ENCODE measurements around the gene SWI5. TPM values are rescaled to one million over a fixed set of nuclear protein-coding genes. Genes with fewer than 3 reads are reported as not detected.

SWI5 gene
- total and polyA plus RNA-seq, 9 of the 15 experiments (the other 6 are each of a cell fraction or from before 2014, with no cell fraction given), result 62.8 to 133 (median 95.9) TPM

- Histone ChIP-seq H3K9ac (ENCODE audit: insufficient read depth in 1 of 2, low read depth in 2 of 2, low read length in 2 of 2) (peak overlapping the region in 1 of 2 experiments; percentile 80; a peak in 2 of 4 replicates), H3K9me3 (replicated peaks; ENCODE audit: control insufficient read depth, insufficient read depth, low read depth, low read length) (no peaks in the 10 kb centered on the region), H2AFZ (ENCODE audit: low read depth, low read length) (no peak overlapping the region), H3K9me1 (ENCODE audit: control insufficient read depth, insufficient read depth, low read length) (no peaks in the 10 kb centered on the region), H3K36me3 (ENCODE audit: control insufficient read depth, insufficient read depth, low read length) (peaks cover 30% of the 10 kb centered on the region), H3K4me2 (ENCODE audit: insufficient read depth, low read length) (no peak overlapping the region), H3K27me3 (ENCODE audit: control insufficient read depth in 2 of 2, insufficient read depth in 2 of 2, low read length in 2 of 2) (no peaks in the 10 kb centered on the region), H3K4me3 (no peak overlapping the region), H3K4me1 (replicated peaks in 1 of 2; ENCODE audit: control insufficient read depth in 2 of 2, insufficient read depth in 2 of 2, low read length in 2 of 2) (peaks cover 0 to 5% of the 10 kb centered on the region in 2 experiments; a peak in 1 of 5 replicates), H3K79me2 (ENCODE audit: control insufficient read depth, insufficient read depth, low read length) (no peaks in the 10 kb centered on the region), H4K20me1 (replicated peaks; ENCODE audit: control insufficient read depth, insufficient read depth, low read length) (no peaks in the 10 kb centered on the region; the same call in 1 of the 2 replicates), H3K27ac (ENCODE audit: extremely low read depth, low read depth, low read length) (no peak overlapping the region)
- WGBS (ENCODE audit: insufficient coverage, low coverage, missing lambda C conversion rate), result 57% methylated on average over 11 of the region's 11 CpGs
- no peak for FAIRE-seq
- POLR2A ChIA-PET, result interaction anchor here (0.6 to 5.5 kb wide), 11 partner anchors 8 to 1486 kb away, joined by 3 to 35 read pairs (median 3); partner anchors contain the start of genes GOLGA2 and SWI5
- peak in 2 of 4 experiments; percentile 15 to 29 for DNase-seq (ENCODE audit: extremely low read depth in 1 of 4, low spot score in 3 of 4)
- in situ Hi-C loops (cut with MboI), result loop anchor here (25.0 kb wide), 1 partner anchor 1499 kb away; no protein-coding TSS in a partner anchor
- no peak; the same call in 2 of the 3 replicates for ATAC-seq
- intact Hi-C loops (cut with micrococcal nuclease), result no loop called here
- BruUV-seq (replicated peaks), result TSS peak; percentile 26
- TF ChIP-seq ZBTB7A (IDR thresholded peaks at IDR 0.05; ENCODE audit: borderline replicate concordance, control insufficient read depth, low read depth, low read length), result peak; percentile 31; the same call in 1 of the 2 replicates
- TF ChIP-seq, protein P1, sequence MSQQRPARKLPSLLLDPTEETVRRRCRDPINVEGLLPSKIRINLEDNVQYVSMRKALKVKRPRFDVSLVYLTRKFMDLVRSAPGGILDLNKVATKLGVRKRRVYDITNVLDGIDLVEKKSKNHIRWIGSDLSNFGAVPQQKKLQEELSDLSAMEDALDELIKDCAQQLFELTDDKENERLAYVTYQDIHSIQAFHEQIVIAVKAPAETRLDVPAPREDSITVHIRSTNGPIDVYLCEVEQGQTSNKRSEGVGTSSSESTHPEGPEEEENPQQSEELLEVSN (IDR thresholded peaks at IDR 0.05; ENCODE audit: borderline replicate concordance in 1 of 2, extremely low read depth in 1 of 2, insufficient read depth in 1 of 2, insufficient read length in 1 of 2, low read depth in 1 of 2, low read length in 1 of 2, poor library complexity in 1 of 2, severe bottlenecking in 1 of 2), result no peak
- 0 out of 2 replicates have a peak, but pooled peaks have one; percentile 22 for TF ChIP-seq NR4A1 (CRISPR knock-in tag; IDR thresholded peaks at IDR 0.05)
- TF ChIP-seq NR4A1 (tag; IDR thresholded peaks at IDR 0.05), result no peak
- TF ChIP-seq, protein P2, sequence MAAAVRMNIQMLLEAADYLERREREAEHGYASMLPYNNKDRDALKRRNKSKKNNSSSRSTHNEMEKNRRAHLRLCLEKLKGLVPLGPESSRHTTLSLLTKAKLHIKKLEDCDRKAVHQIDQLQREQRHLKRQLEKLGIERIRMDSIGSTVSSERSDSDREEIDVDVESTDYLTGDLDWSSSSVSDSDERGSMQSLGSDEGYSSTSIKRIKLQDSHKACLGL (CRISPR knock-in tag; IDR thresholded peaks at IDR 0.05; ENCODE audit: borderline replicate concordance, poor library complexity, severe bottlenecking), result no peak
- TF ChIP-seq, protein P3, sequence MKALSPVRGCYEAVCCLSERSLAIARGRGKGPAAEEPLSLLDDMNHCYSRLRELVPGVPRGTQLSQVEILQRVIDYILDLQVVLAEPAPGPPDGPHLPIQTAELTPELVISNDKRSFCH (CRISPR knock-in tag; IDR thresholded peaks at IDR 0.05), result no peak
- TF ChIP-seq, protein P3 (tag; IDR thresholded peaks at IDR 0.05), result no peak
- no peak for TF ChIP-seq FOSL1 (tag; conservative IDR thresholded peaks at IDR 0.05)
- TF ChIP-seq ERF (CRISPR knock-in tag; IDR thresholded peaks at IDR 0.05), result no peak
- TF ChIP-seq RBFOX2 (IDR thresholded peaks at IDR 0.05; ENCODE audit: low read depth, low read length), result peak; percentile 46
- TF ChIP-seq ZBTB8A (IDR thresholded peaks at IDR 0.05; ENCODE audit: partially characterized antibody), result no peak
- TF ChIP-seq ZNF133 (CRISPR knock-in tag; IDR thresholded peaks at IDR 0.05), result 0 out of 2 replicates have a peak, but pooled peaks have one; percentile 40
- CTCF ChIA-PET (ENCODE audit: low intra/inter-chr PET ratio), result no interaction called here
These were observed 12.4 kb downstream of the SWI5 start for GRCh38 chr9:128288273-128289004.
